HEK293 (cell line): ENCODE results near the gene CECR2.

Experiments used
- CTCF ChIA-PET: fragments of 350-600 bp; formaldehyde crosslinking; extraction: SDS; loops from one replicate; lab custom pipeline; 2021; ENCODE audit warnings: antibody characterized with exemption; lab: Yijun Ruan, JAX
- POLR2A ChIA-PET: fragments of 300-600 bp; formaldehyde crosslinking; extraction: SDS; loops from one replicate; lab custom pipeline; 2020; ENCODE audit warnings: antibody characterized with exemption, inconsistent platforms; lab: Yijun Ruan, JAX
- H3K27ac ChIP-seq: fragments of 200-500 bp; sonication (Bioruptor generic); 2 replicates; pipeline ENCODE4 v1.5.1; 2014; ENCODE audit warnings: low read depth, low read length, control low read depth, inconsistent platforms; ENCODE audit errors: extremely low read depth
- H3K36me3 ChIP-seq, 2 experiments: fragments of 200-500 bp in 1 of 2; sonication (Bioruptor generic) in 1 of 2; 1 replicate in 1 of 2; 2 replicates in 1 of 2; pipeline ENCODE4 v1.5.1; 2014 to 2017; ENCODE audit warnings: inconsistent platforms in 2 of 2, low read length in 2 of 2; ENCODE audit not compliant: control insufficient read depth in 2 of 2, insufficient read depth in 1 of 2
- H3K4me1 ChIP-seq: fragments of 200-500 bp; sonication (Bioruptor generic); 2 replicates; pipeline ENCODE4 v1.5.1; 2014; ENCODE audit warnings: mild to moderate bottlenecking, low read length, inconsistent platforms; ENCODE audit not compliant: control insufficient read depth, insufficient read depth
- H3K4me3 ChIP-seq: 2 replicates; pipeline ENCODE4 v1.5.1; 2011; ENCODE audit warnings: low read depth, mild to moderate bottlenecking, control low read depth, low read length, moderate library complexity
- H3K9me3 ChIP-seq: fragments of 200-500 bp; sonication (Bioruptor generic); 2 replicates; pipeline ENCODE4 v1.5.1; 2014; ENCODE audit warnings: low read depth, low read length, inconsistent platforms; ENCODE audit not compliant: control insufficient read depth, insufficient read depth
- BCL11A ChIP-seq: fragments of 450-650 bp; formaldehyde crosslinking; IDR thresholded peaks from 2 replicates; pipeline ENCODE4 v1.5.1; 2016; ENCODE audit warnings: low read depth, missing biosample characterization, missing genetic modification characterization
- FEZF1 ChIP-seq: fragments of 450-650 bp; formaldehyde crosslinking; IDR thresholded peaks from 2 replicates; pipeline ENCODE4 v1.5.1; 2016; ENCODE audit warnings: missing biosample characterization, missing genetic modification characterization
- IKZF3 ChIP-seq: fragments of 450-650 bp; IDR thresholded peaks from 2 replicates; pipeline ENCODE4 v1.5.0; 2018; ENCODE audit warnings: missing biosample characterization, mild to moderate bottlenecking, missing genetic modification characterization, moderate library complexity
- KLF8 ChIP-seq: fragments of 450-650 bp; formaldehyde crosslinking; IDR thresholded peaks from 2 replicates; pipeline ENCODE4 v1.5.1; 2016; ENCODE audit warnings: missing biosample characterization, missing genetic modification characterization
- PRDM1 ChIP-seq: fragments of 450-650 bp; formaldehyde crosslinking; IDR thresholded peaks from 2 replicates; pipeline ENCODE4; 2016; ENCODE audit warnings: missing biosample characterization, missing genetic modification characterization
- SCRT2 ChIP-seq: fragments of 450-650 bp; formaldehyde crosslinking; IDR thresholded peaks from 2 replicates; pipeline ENCODE4 v1.5.1; 2016; ENCODE audit warnings: missing biosample characterization, missing genetic modification characterization
- ZBTB21 ChIP-seq: fragments of 450-650 bp; formaldehyde crosslinking; IDR thresholded peaks from 2 replicates; pipeline ENCODE4 v1.5.1; 2017; ENCODE audit warnings: missing biosample characterization, missing genetic modification characterization
- ZNF174 ChIP-seq: fragments of 450-650 bp; formaldehyde crosslinking; IDR thresholded peaks from 2 replicates; pipeline ENCODE4 v1.5.0; 2017; ENCODE audit warnings: missing biosample characterization, mild to moderate bottlenecking, missing genetic modification characterization
- ZNF18 ChIP-seq: fragments of 450-650 bp; formaldehyde crosslinking; IDR thresholded peaks from 2 replicates; pipeline ENCODE4 v1.5.1; 2016; ENCODE audit warnings: missing biosample characterization, missing genetic modification characterization
- ZNF2 ChIP-seq: fragments of 450-650 bp; formaldehyde crosslinking; IDR thresholded peaks from 2 replicates; pipeline ENCODE4 v1.5.1; 2016; ENCODE audit warnings: missing biosample characterization, missing genetic modification characterization
- ZNF266 ChIP-seq: fragments of 450-650 bp; formaldehyde crosslinking; IDR thresholded peaks from 2 replicates; pipeline ENCODE4 v1.5.1; 2016; ENCODE audit warnings: missing biosample characterization, missing genetic modification characterization, low read depth
- ZNF423 ChIP-seq: fragments of 450-650 bp; formaldehyde crosslinking; IDR thresholded peaks from 2 replicates; pipeline ENCODE4 v1.5.1; 2016; ENCODE audit warnings: missing biosample characterization, missing genetic modification characterization
- ZNF473 ChIP-seq: fragments of 450-650 bp; formaldehyde crosslinking; IDR thresholded peaks from 2 replicates; pipeline ENCODE4 v1.5.1; 2017; ENCODE audit warnings: missing biosample characterization, missing genetic modification characterization
- ZNF530 ChIP-seq: fragments of 450-650 bp; formaldehyde crosslinking; IDR thresholded peaks from 2 replicates; pipeline ENCODE4 v1.5.1; 2016; ENCODE audit warnings: low read depth, missing biosample characterization, missing genetic modification characterization
- ZNF677 ChIP-seq: fragments of 450-650 bp; IDR thresholded peaks from 2 replicates; pipeline ENCODE4 v1.5.0; 2018; ENCODE audit warnings: missing biosample characterization, mild to moderate bottlenecking, missing genetic modification characterization, moderate library complexity
- ZNF701 ChIP-seq: fragments of 450-650 bp; formaldehyde crosslinking; IDR thresholded peaks from 2 replicates; pipeline ENCODE4 v1.5.1; 2016; ENCODE audit warnings: missing biosample characterization, missing genetic modification characterization
- ZNF747 ChIP-seq: fragments of 450-650 bp; formaldehyde crosslinking; IDR thresholded peaks from 2 replicates; pipeline ENCODE4 v1.5.1; 2016; ENCODE audit warnings: missing biosample characterization, missing genetic modification characterization
- ZNF837 ChIP-seq: fragments of 450-650 bp; formaldehyde crosslinking; IDR thresholded peaks from 2 replicates; pipeline ENCODE4 v1.5.1; 2016; ENCODE audit warnings: missing biosample characterization, missing genetic modification characterization
- TF ChIP-seq, protein P1 (sequence below): fragments of 450-650 bp; formaldehyde crosslinking; IDR thresholded peaks from 2 replicates; pipeline ENCODE4 v1.5.1; 2016; ENCODE audit warnings: missing biosample characterization, missing genetic modification characterization

The CECR2 gene

GRCh38 chr22:17492247-17492646 lies 123.0 kb downstream of the CECR2 start:
- Histone ChIP-seq H3K9me3 (no peaks in the 10 kb centered on the region), H3K4me1 (no peaks in the 10 kb centered on the region), H3K36me3 (peaks cover under 1 to 4% of the 10 kb centered on the region in 2 experiments; a peak in 2 of 3 replicates), H3K4me3 (no peak overlapping the region), H3K27ac (no peak overlapping the region)
- CTCF ChIA-PET, result interaction anchor here (0.7 to 1.7 kb wide), 4 partner anchors 10 to 321 kb away, joined by 3 to 12 read pairs (median 3); no protein-coding TSS in a partner anchor
- TF ChIP-seq ZNF473 (tag by site-specific recombination), result no peak
- TF ChIP-seq, protein P1, sequence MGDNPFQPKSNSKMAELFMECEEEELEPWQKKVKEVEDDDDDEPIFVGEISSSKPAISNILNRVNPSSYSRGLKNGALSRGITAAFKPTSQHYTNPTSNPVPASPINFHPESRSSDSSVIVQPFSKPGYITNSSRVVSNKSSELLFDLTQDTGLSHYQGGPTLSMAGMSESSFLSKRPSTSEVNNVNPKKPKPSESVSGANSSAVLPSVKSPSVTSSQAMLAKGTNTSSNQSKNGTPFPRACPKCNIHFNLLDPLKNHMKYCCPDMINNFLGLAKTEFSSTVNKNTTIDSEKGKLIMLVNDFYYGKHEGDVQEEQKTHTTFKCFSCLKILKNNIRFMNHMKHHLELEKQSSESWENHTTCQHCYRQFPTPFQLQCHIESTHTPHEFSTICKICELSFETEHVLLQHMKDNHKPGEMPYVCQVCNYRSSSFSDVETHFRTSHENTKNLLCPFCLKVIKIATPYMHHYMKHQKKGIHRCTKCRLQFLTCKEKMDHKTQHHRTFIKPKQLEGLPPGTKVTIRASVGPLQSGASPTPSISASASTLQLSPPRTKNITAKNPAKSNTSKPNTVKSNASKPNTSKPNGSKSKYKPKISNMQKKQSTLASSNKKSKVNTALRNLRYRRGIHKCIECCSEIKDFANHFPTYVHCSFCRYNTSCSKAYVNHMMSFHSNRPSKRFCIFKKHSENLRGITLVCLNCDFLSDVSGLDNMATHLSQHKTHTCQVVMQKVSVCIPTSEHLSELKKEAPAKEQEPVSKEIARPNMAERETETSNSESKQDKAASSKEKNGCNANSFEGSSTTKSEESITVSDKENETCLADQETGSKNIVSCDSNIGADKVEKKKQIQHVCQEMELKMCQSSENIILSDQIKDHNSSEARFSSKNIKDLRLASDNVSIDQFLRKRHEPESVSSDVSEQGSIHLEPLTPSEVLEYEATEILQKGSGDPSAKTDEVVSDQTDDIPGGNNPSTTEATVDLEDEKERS, result no peak
- TF ChIP-seq PRDM1, result peak; percentile 48; the same call in 1 of the 2 replicates
- no peak for TF ChIP-seq ZNF266 (tag by site-specific recombination)
- no peak for TF ChIP-seq ZNF174
- POLR2A ChIA-PET, result no interaction called here

DNA sequence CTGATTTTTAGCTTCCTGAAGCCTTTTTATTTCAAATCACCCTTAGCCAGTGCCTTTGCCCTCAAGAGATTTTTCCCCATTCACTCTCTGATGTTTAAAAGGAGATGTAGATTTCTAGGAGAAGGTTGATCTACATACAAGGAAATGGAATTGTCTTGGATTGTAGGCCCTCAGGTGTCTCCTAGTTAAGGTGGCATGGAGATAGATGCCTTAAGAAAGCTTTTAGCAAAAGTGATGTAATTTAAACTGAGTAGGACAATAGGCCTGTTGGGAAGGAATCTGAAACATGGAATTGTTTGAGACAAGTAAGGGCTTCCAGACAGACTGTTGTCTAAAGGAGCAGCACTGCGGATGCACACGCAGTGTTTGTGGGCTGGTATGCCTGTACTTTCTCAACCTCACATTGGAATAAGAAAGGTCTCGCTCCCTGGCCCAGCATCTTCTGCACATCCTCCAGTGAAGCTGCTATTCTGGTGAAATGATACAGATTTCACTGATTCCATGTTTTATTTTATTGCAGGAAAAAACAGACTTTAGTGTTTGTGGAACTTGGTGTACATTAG lies 124.2 kb downstream of the CECR2 start:
- no peak overlapping the region for H3K27ac ChIP-seq
- TF ChIP-seq ZNF530 (no peak), ZNF677 (no peak), FEZF1 (no peak), ZNF423 (tag by site-specific recombination) (no peak), ZNF747 (tag by site-specific recombination) (no peak), ZNF2 (tag by site-specific recombination) (no peak), ZBTB21 (no peak), ZNF837 (no peak), KLF8 (tag by site-specific recombination) (no peak), ZNF18 (tag by site-specific recombination) (no peak), ZNF701 (tag by site-specific recombination) (no peak), SCRT2 (tag by site-specific recombination) (no peak), IKZF3 (no peak)
- CTCF ChIA-PET, result interaction anchor here (0.7 to 1.7 kb wide), 3 partner anchors 8 to 322 kb away, joined by 3 to 12 read pairs (median 3); no protein-coding TSS in a partner anchor
- H3K9me3 ChIP-seq, result no peaks in the 10 kb centered on the region
- POLR2A ChIA-PET, result no interaction called here
- H3K36me3 ChIP-seq, result peaks cover 4 to 9% of the 10 kb centered on the region in 2 experiments; a peak in 2 of 3 replicates
- H3K4me1 ChIP-seq, result no peaks in the 10 kb centered on the region
- no peak overlapping the region for H3K4me3 ChIP-seq

GRCh38 chr22:17496841-17497240 lies 127.6 kb downstream of the CECR2 start:
- Histone ChIP-seq H3K4me3 (no peak overlapping the region), H3K36me3 (peaks cover 9 to 18% of the 10 kb centered on the region in 2 experiments; a peak in 2 of 3 replicates), H3K4me1 (no peaks in the 10 kb centered on the region), H3K9me3 (no peaks in the 10 kb centered on the region), H3K27ac (no peak overlapping the region)
- no peak for TF ChIP-seq BCL11A (tag by site-specific recombination)
- CTCF ChIA-PET, result interaction anchor here (0.6 to 2.0 kb wide), 5 partner anchors 135 to 422 kb away, joined by 3 to 16 read pairs (median 4); no protein-coding TSS in a partner anchor
- POLR2A ChIA-PET, result interaction anchor here (0.6 kb wide), 1 partner anchor 17 kb away, joined by 6 read pairs; no protein-coding TSS in a partner anchor
